HG02588 (cell line): ENCODE data around the gene RBMX2.
A peak's percentile ranks its signal among the peaks of the same experiment; 100 is the strongest.
"Not testable (repeated sequence)": the region's sequence is repeated elsewhere in the genome, so short reads cannot be mapped to it uniquely, and the experiment has no call there.

Experiments used
- ATAC-seq: cut with Tn5 transposase; IDR thresholded peaks from one replicate; pipeline ENCODE4 v1.9.1; 2021; ENCODE audit warnings: mild to moderate bottlenecking, moderate library complexity; ENCODE audit not compliant: unreplicated experiment

RBMX2 gene, protein sequence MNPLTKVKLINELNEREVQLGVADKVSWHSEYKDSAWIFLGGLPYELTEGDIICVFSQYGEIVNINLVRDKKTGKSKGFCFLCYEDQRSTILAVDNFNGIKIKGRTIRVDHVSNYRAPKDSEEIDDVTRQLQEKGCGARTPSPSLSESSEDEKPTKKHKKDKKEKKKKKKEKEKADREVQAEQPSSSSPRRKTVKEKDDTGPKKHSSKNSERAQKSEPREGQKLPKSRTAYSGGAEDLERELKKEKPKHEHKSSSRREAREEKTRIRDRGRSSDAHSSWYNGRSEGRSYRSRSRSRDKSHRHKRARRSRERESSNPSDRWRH

DNA sequence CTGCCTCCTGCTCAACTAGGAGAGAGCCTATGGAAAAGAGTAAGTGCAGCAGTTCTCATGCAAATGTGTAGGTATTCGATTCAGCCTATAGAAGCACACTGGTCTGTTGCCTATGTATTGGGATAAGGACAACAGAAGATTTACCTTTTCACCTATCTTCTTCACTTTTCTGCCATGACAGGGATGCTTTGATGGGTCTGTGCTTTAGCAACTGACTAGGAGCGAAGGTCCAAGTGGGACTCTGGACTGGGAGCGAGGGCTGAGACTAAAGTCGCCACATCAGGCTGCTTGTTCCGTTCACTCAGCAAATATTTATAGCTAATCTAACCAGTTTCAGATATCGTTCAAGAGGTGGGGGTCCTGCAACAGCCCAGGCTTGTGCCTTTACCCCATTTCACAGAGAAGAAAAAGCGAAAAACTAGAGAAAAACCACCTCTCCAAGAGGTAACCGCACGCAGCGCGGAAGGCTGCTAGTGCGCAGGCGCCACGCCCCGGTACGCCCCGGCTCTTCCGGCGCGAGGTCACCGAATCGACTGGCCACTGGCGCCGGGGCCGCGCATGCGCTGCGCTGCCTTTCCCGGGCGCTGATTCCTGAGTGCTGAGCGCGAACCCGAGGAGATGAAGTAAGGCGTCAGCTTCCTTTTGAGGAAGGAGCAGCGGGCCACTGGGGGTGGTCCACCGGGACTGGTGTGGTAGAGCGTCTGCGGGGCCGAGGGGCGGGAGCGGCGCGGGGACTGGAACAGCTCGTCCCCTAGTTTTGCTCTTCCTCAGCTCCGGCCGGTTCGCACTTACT lies at the start of gene RBMX2:
TSS of gene RBMX2 (plus strand) at position 573 of the 793 bp plus-strand sequence. CDS start at position 619, 46 bp downstream.
- ATAC-seq: peak; percentile 96

DNA sequence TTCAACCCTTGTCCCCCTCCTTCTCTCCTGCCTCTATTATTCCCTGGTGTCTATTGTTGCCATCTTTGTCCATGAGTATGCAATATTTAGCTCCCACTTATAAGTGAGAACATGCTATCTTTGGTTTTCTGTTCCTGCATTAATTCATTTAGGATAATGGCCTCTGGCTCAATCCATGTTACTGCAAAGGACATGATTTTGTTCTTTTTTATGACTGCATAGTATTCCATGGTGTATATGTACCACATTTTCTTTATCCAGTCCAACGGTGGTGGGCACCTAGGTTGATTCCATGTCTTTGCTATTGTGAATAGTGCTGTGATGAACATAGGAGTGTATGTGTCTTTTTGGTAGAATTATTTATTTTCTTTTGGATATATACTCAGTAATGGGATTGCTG lies 49.7 kb upstream of the RBMX2 start:
- not testable (repeated sequence) for ATAC-seq

DNA sequence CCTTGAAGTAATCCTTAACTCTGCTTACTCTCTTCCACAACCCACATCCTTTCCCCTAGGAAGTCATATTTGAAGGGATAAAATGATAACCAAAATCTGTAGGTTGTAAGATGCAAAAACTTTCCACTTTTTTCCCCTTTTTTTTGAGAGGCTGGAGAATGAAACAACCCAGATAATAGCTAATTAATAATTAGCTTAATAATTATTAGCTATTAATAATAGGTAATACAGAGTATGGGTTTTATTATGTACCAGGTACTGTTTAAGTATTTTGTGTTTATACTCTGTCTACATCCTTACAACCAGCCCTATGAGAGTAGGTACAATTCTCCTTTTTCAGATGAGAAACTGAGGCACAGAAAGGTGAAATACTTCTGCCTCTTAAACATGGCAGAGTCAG lies 25.7 kb upstream of the RBMX2 start:
- no peak for ATAC-seq

DNA sequence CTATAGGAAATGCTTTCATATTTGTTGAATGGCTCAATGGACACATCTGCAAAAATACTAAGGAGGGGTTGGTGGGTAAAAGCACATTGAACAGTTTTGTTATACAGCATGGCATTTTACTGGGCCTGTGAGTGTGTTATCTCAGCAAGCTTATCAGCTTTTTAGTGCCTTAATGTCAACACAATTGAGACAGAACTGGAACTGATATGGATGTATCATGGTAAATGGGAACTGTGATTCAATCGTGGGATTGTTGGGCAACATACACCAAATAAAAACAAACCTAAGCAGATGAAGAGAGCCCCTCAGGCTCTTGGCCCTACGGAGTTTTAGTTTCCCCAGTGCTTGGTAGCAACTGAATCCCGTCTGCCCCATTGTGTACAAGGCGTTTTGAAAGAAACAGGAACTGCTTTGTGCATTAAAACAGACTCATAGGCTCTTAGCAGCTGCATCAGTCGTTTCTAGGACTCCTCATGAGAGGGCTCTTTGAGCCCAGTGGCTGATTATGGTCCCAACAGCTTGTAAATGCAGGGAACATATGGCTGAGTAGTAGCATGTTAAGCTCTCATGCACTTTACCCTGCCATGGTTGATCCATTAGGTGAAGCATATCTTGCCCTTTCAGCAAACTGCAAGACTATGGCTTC lies 23.6 kb upstream of the RBMX2 start:
- ATAC-seq: no peak

DNA sequence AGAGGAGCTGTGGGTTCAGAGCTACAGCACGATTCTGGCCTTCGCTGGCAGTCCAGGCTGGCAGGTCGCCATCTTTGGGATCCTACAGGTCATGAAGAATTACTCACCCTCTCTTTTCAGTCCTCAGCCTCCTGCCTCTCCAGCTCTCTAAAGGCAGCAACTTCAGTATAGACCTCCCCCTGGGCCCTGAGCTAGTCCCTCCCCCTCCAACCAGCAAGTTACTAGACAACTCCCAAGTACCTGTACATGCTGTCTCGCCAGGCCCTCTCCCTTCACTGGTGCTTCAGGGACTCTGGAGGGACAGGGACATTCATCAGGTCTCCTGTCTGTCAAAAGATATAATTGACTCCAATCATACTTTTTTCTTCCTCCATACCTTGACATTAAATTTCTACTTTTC lies 16.3 kb upstream of the RBMX2 start, which contains the start of gene GPR119:
TSS of gene GPR119 (minus strand) at position 155 of the 400 bp plus-strand sequence. CDS start 227 bp downstream, outside the sequence.
- no peak for ATAC-seq

DNA sequence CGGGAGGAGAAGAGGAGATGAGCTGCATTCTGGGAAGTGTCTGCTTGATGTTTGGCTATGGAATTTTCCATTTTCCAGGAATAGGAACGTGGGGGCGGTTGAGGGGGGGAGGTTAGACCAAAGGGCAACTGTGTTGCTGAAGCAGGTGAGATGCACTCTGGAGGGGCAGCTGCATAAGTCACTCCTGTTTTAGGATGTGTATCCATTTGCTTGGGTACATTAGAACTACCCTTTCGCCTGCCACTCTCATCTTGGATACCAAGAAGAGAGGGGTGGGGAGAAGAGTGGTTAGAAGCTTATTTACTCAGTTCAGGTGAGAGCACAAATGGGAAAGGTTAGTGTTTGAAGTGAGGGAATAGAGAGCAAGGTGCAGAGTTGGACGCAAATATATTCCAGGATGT lies 15.4 kb upstream of the RBMX2 start:
- no peak for ATAC-seq

DNA sequence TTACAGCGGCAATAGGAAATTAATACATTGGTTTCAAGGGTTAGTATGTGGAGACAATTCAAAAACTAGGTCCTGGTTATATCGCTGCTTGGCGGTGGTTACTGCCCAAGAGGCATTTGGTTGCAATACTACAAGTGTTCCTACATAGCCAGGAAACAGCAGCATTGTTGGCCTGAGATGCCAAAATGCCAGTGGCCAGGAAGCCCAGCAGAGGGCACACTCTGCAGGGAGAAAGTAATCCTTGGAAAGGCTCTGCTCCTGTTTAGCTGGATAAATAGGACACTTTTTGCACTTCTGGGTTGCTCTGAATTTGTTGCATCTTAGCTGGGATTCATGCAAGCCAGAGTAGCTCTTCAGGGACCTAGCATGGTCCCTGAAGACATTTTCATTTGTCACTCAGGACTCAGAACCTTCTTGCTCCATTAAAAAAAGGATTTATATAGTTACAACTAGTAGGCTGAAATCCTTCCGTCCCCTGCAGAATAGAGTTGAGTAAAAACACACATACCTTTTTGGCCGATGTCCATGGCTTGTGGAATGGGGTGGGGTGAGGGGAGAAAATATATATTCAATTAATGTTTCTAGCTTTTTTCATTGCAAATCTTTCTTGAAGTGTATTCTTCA lies 8.2 kb upstream of the RBMX2 start:
- ATAC-seq: no peak

DNA sequence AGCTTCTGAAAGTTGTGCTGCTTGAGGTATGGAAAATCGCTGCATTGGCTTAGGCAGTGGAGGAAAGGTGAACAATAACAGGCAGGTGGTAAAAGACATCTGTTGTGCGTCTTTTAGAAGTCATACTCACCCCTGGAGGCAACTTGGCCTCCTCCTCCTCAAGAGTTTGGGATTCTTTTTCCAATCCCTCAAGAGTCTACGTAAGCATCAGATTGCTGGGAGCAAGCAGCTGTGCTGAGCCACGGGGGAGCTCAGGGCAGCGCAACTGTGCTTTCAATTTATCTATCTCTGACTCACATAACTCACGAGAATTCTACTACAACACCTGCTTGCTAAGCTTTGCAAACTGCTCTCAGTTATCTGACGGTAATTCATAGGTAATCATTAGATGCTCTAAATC lies 6.4 kb upstream of the RBMX2 start:
- ATAC-seq: no peak

DNA sequence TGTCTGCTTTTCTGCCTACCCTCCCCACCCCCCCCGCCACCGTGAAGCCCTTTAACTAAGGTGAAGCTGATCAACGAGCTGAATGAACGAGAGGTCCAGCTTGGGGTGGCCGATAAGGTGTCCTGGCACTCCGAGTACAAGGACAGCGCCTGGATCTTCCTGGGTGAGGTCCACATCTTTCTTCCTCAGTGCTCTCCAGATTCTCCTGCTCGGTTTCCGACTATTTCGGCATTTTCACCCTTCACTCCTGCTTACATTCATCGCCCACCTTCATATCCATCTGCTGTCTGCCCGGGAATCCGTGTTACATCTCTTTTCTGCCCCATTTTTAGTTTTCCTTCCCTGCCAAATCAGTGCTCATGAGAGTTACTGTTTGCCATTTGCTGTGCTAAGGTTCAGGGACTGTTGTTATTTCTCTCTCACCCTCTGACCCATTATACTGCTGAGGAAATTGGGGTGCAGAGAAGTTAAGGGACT lies 459 bp downstream of the RBMX2 start:
- no peak for ATAC-seq

DNA sequence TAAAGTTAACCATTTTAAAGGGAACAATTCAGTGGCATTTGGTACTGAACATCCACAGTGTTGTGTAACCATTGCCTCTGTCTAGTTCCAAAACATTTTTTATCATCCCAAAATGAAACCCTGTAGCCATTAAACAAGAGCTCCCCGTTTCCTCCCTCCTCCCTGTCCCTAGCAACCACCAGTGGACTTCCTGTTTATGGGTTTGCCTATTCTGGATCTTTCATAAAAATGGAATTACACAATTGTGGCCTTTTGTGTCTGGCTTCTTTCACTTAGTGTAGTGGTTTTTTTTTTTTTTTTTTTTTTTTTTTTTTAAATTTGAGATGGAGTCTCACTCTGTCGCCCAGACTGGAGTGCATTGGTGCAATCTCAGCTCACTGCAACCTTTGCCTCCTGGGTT lies 11.6 kb downstream of the RBMX2 start:
- no peak for ATAC-seq

DNA sequence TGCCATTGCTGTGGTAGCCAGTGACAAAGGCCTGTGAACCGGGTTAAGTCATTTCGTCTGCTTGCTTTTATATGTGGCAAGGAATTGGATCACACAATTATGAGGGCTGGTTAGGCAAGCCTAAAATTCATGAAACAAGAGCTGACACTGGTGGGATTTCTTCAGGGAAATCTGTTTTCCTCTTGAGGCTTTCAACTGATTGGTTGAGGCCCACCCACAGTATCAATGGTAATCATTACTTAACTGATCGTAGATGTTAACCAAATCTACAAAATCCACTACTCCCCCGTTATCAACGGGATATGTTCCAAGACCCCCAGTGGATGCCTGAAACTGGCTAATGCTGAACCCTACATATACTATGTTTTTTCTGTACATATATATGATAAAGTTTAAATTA lies 13.0 kb downstream of the RBMX2 start:
- ATAC-seq: no peak

DNA sequence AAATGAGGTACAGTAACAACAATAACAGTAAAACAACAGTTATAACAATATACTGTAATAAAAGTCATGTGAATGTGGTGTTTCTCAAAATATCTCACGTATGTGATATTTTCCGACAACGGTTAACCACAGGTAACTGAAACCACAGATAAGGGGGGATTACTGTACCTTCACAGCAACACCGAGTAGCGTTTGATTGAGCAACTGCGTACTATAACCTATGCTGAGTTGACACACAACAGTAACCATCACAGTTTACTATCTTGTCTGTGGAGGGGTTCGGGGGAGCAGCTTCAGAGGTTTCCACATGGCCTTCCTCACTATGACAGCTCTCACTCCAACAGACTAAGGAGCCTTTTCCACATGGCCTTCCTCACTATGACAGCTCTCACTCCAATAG lies 13.4 kb downstream of the RBMX2 start:
- ATAC-seq: no peak

DNA sequence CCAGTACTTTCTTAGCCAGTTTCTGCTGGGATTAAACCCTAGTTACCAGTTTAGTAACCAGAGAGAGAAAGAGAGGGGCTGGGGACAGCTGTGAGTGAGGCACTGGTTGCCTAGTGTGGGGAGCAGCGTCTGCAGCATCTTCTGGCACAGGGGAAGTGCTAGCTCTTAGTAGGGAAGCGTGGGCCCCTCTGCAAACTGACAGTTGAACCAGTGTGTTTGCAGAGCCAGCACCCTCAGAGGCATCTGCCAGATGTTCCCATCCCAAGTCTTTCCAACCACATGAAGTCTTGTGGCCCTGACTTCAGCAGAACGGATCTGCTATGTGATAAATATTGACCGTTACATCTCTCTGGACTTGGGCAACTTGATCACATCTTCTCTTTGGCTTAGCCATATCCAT lies 15.0 kb downstream of the RBMX2 start:
- ATAC-seq: no peak

DNA sequence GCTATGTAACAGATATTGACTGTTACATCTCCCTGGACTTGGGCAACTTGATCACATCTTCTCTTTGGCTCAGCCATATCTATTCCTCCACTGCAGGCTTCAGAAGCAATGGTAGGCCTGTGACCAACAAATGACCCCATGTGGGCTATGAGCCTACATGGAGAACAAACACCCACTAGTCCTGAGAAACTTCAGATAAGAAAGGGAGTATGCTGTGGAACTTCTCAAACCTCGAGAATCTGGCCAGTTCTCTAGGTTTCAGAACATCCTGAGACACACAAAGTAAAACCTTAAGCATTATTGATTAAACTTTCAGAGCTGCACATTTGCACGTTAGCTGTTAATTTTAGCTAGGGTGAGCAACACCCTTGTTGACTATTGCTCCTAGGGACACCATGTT lies 16.3 kb downstream of the RBMX2 start:
- ATAC-seq: no peak

DNA sequence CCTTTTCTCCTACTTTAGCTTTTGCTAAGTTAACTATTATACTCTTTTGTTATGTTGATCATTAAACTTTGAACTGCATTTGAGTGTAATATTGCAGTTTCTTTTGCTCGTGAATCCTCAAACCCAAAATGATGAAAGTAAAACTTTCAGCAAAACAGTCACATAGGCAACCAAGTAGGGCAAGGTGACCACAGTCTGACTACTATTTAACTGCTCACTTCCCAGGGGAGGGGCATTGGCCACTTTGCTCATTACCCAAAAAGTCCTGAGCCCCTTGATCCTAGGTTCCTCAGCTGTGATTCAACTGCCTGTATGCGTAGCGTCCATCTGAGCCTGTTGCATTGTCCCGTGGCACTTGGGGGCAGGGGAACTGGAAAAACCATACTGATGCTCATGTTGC lies 17.0 kb downstream of the RBMX2 start:
- no peak for ATAC-seq

DNA sequence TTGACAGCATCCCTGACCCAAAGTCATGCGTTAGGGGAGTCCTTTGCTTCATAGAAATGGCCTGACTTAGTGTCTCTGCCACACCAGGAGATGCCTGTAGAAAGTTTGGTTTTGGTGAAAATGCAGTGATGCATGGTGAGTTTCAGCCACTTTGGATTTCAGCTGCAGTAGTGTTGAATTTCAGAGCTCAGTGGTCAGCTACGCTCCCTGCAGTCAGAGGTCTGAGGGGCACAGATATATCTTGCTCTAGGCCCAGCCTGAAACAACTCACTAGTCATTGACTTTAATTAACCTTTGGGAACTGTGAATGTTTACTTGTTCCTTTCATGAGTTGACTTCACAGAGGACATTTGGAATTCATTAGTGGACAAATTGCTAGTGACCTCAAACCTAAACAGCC lies 17.5 kb downstream of the RBMX2 start:
- no peak for ATAC-seq

DNA sequence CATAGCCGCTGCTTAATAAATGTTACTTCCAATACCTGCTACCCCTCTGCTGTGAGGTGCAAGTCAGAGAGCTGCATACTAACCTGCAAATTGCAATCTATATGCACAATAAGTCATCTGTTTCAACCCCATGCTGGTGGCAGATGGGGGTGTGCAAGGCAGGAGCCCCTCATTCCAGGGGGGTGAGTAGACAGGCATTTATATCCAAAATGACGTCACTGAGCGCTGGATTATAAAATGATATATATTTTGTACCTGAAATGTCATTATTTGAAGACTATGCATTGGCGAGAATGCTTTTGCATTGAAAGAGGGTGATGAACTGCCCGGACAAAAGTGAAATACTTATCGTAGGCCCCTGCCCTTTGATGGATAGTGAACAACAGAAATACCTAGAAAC lies 24.7 kb downstream of the RBMX2 start:
- ATAC-seq: no peak

DNA sequence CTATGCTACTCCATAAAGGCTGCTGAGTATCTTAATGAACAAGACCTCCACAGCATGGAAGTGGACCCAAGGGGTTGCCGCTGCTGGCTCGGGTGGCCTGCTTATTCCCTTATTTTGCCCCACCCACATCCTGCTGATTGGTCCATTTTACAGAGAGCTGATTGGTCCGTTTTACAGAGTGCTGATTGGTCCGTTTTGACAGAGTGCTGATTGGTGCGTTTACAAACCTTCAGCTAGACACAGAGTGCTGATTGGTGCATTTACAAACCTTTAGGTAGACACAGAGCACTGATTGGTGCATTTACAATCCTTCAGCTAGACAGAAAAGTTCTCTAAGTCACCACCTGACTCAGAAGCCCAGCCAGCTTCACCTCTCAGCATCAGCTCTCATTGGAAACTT lies 27.4 kb downstream of the RBMX2 start:
- ATAC-seq: not testable (repeated sequence)

DNA sequence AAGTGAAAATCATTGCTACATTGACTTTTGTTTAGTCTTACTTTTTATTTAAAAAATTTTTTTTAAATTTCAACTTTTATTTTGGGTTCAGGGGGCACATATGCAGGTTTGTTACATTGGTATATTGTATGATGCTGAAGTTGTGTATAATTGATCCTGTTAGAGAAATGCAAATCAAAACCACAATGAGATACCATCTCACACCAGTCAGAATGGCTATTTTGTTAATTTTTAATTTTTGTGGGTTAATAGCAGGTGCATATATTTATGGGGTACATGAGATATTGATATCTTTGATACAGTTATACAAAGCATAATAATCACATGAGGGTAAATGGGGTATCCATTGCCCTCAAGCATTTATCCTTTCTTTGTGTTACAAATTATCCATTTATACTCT lies 34.1 kb downstream of the RBMX2 start:
- no peak for ATAC-seq

DNA sequence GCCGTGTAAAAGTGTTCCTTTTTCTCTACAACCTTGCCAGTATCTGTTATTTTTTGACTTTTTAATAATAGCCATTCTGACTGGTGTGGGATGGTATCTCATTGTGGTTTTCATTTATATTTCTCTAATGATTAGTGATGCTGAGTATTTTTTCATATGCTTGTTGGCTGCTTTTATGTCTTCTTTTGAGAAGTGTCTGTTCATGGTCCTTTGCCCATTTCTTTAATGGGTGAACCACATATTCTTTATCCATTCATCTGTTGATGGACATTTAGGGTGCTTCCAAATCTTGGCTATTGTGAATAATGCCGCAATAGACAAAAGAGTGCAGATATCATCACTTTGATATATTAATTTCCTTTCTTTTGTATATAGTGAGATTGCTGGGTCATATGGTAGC lies 36.2 kb downstream of the RBMX2 start:
- ATAC-seq: not testable (repeated sequence)

DNA sequence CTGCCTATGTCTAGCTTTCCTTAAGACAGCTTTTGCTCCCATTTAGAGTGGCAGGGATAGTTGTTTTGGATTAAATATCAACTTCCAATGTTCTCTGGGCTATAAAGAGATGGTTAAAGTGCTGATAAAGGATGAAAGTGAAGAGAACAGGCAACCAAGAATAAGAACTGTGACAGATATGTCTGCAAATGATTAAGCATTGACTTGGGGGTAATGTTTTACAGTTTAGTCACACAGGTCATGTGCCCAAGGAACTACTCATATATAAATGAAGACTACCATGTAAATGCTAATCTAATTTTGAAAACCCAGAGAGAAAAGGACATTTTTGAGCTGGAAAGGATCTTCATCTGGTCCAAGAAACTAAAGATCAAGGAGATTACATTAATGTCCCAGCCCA lies 42.1 kb downstream of the RBMX2 start:
- ATAC-seq: no peak
